ENCODE data around the gene HLX.

The HLX gene

DNA sequence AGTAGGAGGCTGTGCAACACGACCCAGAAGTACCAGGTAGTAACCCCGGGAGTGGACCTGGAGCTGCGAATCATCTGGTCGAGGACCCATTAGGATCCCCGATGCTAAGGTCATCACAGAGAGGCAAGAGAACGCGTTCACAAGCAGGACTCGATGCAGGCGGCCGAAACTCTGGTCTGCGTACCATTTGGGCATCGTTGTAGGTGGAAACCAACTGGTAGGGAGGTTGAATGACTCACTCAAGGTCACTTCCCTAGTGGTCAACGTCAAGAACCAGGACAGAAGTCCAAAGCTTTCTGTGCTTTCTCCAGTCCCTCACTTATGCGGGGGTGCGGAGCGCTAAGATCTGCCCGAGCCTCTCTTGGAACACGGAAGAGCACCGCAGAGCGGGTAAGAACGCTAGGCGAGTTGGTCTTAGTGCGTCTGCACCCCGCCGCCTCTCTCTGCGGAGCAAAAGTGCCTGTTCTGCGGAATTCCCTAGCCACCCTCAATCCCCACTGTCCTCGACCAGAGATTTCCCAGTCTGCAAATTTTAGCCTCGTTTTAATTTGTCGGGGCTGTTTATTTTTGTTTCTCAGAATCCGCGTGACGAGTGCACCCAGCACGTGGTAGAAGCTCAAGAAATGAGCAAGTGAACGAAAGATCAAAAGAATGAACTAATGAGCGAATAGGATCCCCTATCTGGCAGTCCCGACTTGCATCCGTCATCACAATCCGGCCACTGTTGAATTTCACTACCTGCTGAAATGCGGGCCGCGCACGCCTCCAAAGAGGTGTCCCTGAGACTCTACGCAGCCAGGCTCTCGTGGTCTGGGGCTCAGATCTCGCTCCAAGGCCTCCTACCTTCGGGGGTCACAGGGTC is 12.2 kb downstream of the HLX start:
- peaks cover 30 to 96% of the 10 kb centered on the region in 2 experiments for H3K27me3 ChIP-seq (ENCODE audit: control insufficient read depth in 1 of 2, insufficient read depth in 1 of 2, low read length in 2 of 2)
- peaks cover 3 to 6% of the 10 kb centered on the region in 2 experiments for H3K36me3 ChIP-seq (ENCODE audit: control insufficient read depth in 1 of 2, insufficient read depth in 2 of 2, low read depth in 1 of 2, low read length in 2 of 2)
- no peak overlapping the region for H2BK5ac ChIP-seq (ENCODE audit: low read depth, low read length, poor library complexity, severe bottlenecking)
- H3K14ac ChIP-seq (ENCODE audit: low read length in 2 of 2), result no peak overlapping the region
- no peak overlapping the region for H2BK120ac ChIP-seq (ENCODE audit: low read depth, low read length)
- peaks cover 17% of the 10 kb centered on the region for H3K4me1 ChIP-seq (ENCODE audit: control insufficient read depth, insufficient read depth, low read depth, low read length)
- H2BK12ac ChIP-seq (ENCODE audit: low read length in 2 of 2), result no peak overlapping the region
- no peak overlapping the region for H2AK5ac ChIP-seq (ENCODE audit: low read length, severe bottlenecking)
- H4K8ac ChIP-seq (ENCODE audit: low read length), result no peak overlapping the region
- H3K9ac ChIP-seq (ENCODE audit: low read length), result no peak overlapping the region
- peak overlapping the region in 1 of 2 experiments; percentile 46 for H3K4me3 ChIP-seq (ENCODE audit: insufficient read depth in 1 of 2, low read depth in 1 of 2, low read length in 2 of 2)
- peaks cover 7% of the 10 kb centered on the region for H3K79me1 ChIP-seq (replicated peaks; ENCODE audit: low read length, poor library complexity, severe bottlenecking)
- no peak overlapping the region for H3K27ac ChIP-seq (ENCODE audit: low read length, poor library complexity, severe bottlenecking)
- no peak for DNase-seq
- no peak overlapping the region for H4K91ac ChIP-seq (ENCODE audit: low read length)
- H3K18ac ChIP-seq (ENCODE audit: low read depth in 1 of 2, low read length in 2 of 2), result no peak overlapping the region
- 71% methylated on average over 47 of the region's 47 CpGs for WGBS
- no peak overlapping the region for H2AFZ ChIP-seq (ENCODE audit: low read depth, low read length)
- H3K4me2 ChIP-seq (ENCODE audit: low read length, poor library complexity, severe bottlenecking), result no peak overlapping the region
- no peak overlapping the region for H3K23ac ChIP-seq (ENCODE audit: low read length in 2 of 2)
- H3K9me3 ChIP-seq (ENCODE audit: control insufficient read depth, low read length), result peaks cover 10% of the 10 kb centered on the region
- H3K4ac ChIP-seq (ENCODE audit: low read depth in 1 of 2, low read length in 2 of 2), result no peak overlapping the region
- no peak overlapping the region for H2BK15ac ChIP-seq (ENCODE audit: low read depth, poor library complexity, severe bottlenecking)

DNA sequence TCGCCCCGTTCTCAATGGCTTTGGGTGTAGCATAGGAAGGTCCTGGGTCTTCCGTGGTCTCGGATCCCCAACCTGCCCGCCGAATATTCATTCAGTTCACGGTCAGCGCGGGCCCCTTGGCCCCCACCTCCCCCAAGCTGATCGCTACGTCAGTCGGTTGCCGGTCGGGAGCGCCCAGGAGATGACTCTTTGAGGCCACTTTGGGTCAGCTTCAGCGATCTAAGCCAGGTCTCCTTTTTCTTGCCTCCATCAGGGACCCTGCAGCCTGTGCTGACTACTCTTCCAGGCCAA is 12.8 kb downstream of the HLX start:
- Histone ChIP-seq H3K4me3 (ENCODE audit: insufficient read depth in 1 of 2, low read depth in 1 of 2, low read length in 2 of 2) (no peak overlapping the region), H2BK12ac (ENCODE audit: low read length in 2 of 2) (no peak overlapping the region), H3K23ac (ENCODE audit: low read length in 2 of 2) (no peak overlapping the region), H2BK120ac (ENCODE audit: low read depth, low read length) (no peak overlapping the region), H2AK5ac (ENCODE audit: low read length, severe bottlenecking) (no peak overlapping the region), H2BK5ac (ENCODE audit: low read depth, low read length, poor library complexity, severe bottlenecking) (no peak overlapping the region), H3K14ac (ENCODE audit: low read length in 2 of 2) (no peak overlapping the region), H3K4me2 (ENCODE audit: low read length, poor library complexity, severe bottlenecking) (no peak overlapping the region), H2BK15ac (ENCODE audit: low read depth, poor library complexity, severe bottlenecking) (no peak overlapping the region), H3K4me1 (ENCODE audit: control insufficient read depth, insufficient read depth, low read depth, low read length) (peaks cover 13% of the 10 kb centered on the region), H4K91ac (ENCODE audit: low read length) (no peak overlapping the region), H3K18ac (ENCODE audit: low read depth in 1 of 2, low read length in 2 of 2) (no peak overlapping the region), H3K36me3 (ENCODE audit: control insufficient read depth in 1 of 2, insufficient read depth in 2 of 2, low read depth in 1 of 2, low read length in 2 of 2) (no peaks in the 10 kb centered on the region), H3K4ac (ENCODE audit: low read depth in 1 of 2, low read length in 2 of 2) (no peak overlapping the region), H3K9ac (ENCODE audit: low read length) (no peak overlapping the region), H3K27me3 (ENCODE audit: control insufficient read depth in 1 of 2, insufficient read depth in 1 of 2, low read length in 2 of 2) (peaks cover 30 to 90% of the 10 kb centered on the region in 2 experiments), H3K27ac (ENCODE audit: low read length, poor library complexity, severe bottlenecking) (no peak overlapping the region), H3K9me3 (ENCODE audit: control insufficient read depth, low read length) (peaks cover 10% of the 10 kb centered on the region), H2AFZ (ENCODE audit: low read depth, low read length) (no peak overlapping the region), H3K79me1 (replicated peaks; ENCODE audit: low read length, poor library complexity, severe bottlenecking) (peaks cover 2% of the 10 kb centered on the region), H4K8ac (ENCODE audit: low read length) (no peak overlapping the region)
- WGBS, result 71% methylated on average over 16 of the region's 16 CpGs
- no peak for DNase-seq

DNA sequence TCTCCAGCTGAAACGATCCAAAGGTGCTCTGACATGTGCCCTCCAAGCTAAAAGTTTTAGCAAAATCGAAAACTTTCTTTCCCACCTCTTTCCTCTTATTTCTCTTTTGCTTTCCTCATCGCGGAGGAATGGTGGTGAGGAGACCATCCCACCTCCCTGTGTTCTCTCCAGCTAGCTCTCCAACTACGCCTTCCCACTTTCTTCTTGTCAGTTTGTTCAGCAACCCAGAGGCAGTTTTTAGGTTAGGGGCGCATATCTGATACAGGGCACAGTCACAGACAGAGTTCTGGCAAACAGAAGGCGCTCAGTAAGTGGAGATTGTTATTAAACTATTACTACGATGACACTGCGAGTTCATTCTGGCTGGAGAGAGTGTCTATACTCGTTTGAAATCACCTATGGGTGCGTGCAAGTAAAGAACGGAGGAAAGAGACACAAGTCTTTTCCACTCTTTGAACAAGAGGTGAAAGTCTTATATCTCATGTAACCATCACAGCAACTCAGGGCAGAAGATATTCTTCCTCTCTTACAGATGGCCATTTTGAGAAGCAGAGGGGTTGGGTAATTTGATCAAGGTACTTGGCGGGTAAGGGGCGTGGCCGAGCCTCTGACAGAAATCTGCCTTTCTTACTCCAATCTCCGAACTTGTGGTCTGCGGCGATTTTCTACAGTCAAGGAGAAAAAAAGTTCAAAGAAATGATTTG is 13.9 kb downstream of the HLX start:
- no peak overlapping the region for H2AFZ ChIP-seq (ENCODE audit: low read depth, low read length)
- H3K27me3 ChIP-seq (ENCODE audit: control insufficient read depth in 1 of 2, insufficient read depth in 1 of 2, low read length in 2 of 2), result peaks cover 30 to 80% of the 10 kb centered on the region in 2 experiments
- no peak for DNase-seq
- peaks cover 10% of the 10 kb centered on the region for H3K9me3 ChIP-seq (ENCODE audit: control insufficient read depth, low read length)
- H2BK120ac ChIP-seq (ENCODE audit: low read depth, low read length), result no peak overlapping the region
- no peak overlapping the region for H4K8ac ChIP-seq (ENCODE audit: low read length)
- H3K4me1 ChIP-seq (ENCODE audit: control insufficient read depth, insufficient read depth, low read depth, low read length), result peaks cover 4% of the 10 kb centered on the region
- H4K91ac ChIP-seq (ENCODE audit: low read length), result no peak overlapping the region
- H2BK12ac ChIP-seq (ENCODE audit: low read length in 2 of 2), result peak overlapping the region in 1 of 2 experiments; percentile 49
- no peak overlapping the region for H2AK5ac ChIP-seq (ENCODE audit: low read length, severe bottlenecking)
- no peak overlapping the region for H3K14ac ChIP-seq (ENCODE audit: low read length in 2 of 2)
- no peak overlapping the region for H3K23ac ChIP-seq (ENCODE audit: low read length in 2 of 2)
- H3K27ac ChIP-seq (ENCODE audit: low read length, poor library complexity, severe bottlenecking), result no peak overlapping the region
- no peak overlapping the region for H3K4me2 ChIP-seq (ENCODE audit: low read length, poor library complexity, severe bottlenecking)
- no peak overlapping the region for H3K18ac ChIP-seq (ENCODE audit: low read depth in 1 of 2, low read length in 2 of 2)
- WGBS, result 69% methylated on average over 15 of the region's 18 CpGs
- no peak overlapping the region for H3K9ac ChIP-seq (ENCODE audit: low read length)
- no peak overlapping the region for H2BK5ac ChIP-seq (ENCODE audit: low read depth, low read length, poor library complexity, severe bottlenecking)
- H2BK15ac ChIP-seq (ENCODE audit: low read depth, poor library complexity, severe bottlenecking), result no peak overlapping the region
- H3K4me3 ChIP-seq (ENCODE audit: insufficient read depth in 1 of 2, low read depth in 1 of 2, low read length in 2 of 2), result peak overlapping the region in 1 of 2 experiments; percentile 77
- no peaks in the 10 kb centered on the region for H3K36me3 ChIP-seq (ENCODE audit: control insufficient read depth in 1 of 2, insufficient read depth in 2 of 2, low read depth in 1 of 2, low read length in 2 of 2)
- H3K4ac ChIP-seq (ENCODE audit: low read depth in 1 of 2, low read length in 2 of 2), result no peak overlapping the region
- no peaks in the 10 kb centered on the region for H3K79me1 ChIP-seq (replicated peaks; ENCODE audit: low read length, poor library complexity, severe bottlenecking)

DNA sequence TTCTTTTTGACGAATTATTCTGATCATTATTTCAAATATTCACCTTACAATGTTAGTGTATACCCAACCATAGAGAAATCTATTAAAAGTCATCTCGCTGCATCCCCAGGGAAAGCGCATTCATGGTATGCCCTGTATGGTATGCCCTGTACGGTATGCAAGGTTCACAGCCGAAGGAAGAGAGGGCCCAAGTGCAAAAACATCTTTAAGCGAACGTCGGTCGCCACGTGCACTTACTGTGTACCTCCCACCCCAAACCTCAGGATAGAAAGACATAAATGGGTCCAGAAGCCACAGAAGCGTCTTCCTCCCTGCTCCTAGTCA is 14.4 kb downstream of the HLX start:
- Histone ChIP-seq H3K14ac (ENCODE audit: low read length in 2 of 2) (no peak overlapping the region), H3K4me3 (ENCODE audit: insufficient read depth in 1 of 2, low read depth in 1 of 2, low read length in 2 of 2) (peak overlapping the region in 1 of 2 experiments; percentile 77)

More for the DNA sequence above, 14.4 kb downstream of the HLX start:
- Histone ChIP-seq H3K23ac (ENCODE audit: low read length in 2 of 2) (peak overlapping the region in 1 of 2 experiments; percentile 3), H3K27me3 (ENCODE audit: control insufficient read depth in 1 of 2, insufficient read depth in 1 of 2, low read length in 2 of 2) (peaks cover 30 to 75% of the 10 kb centered on the region in 2 experiments), H2AK5ac (ENCODE audit: low read length, severe bottlenecking) (no peak overlapping the region), H4K8ac (ENCODE audit: low read length) (peak overlapping the region; percentile 98), H3K4me1 (ENCODE audit: control insufficient read depth, insufficient read depth, low read depth, low read length) (peaks cover 2% of the 10 kb centered on the region), H3K27ac (ENCODE audit: low read length, poor library complexity, severe bottlenecking) (no peak overlapping the region), H3K79me1 (replicated peaks; ENCODE audit: low read length, poor library complexity, severe bottlenecking) (no peaks in the 10 kb centered on the region), H2BK12ac (ENCODE audit: low read length in 2 of 2) (peak overlapping the region; percentile 69 to 97), H2BK15ac (ENCODE audit: low read depth, poor library complexity, severe bottlenecking) (peak overlapping the region; percentile 93), H3K18ac (ENCODE audit: low read depth in 1 of 2, low read length in 2 of 2) (peak overlapping the region; percentile 79 to 92), H3K9ac (ENCODE audit: low read length) (peak overlapping the region; percentile 49), H3K4me2 (ENCODE audit: low read length, poor library complexity, severe bottlenecking) (no peak overlapping the region), H2AFZ (ENCODE audit: low read depth, low read length) (peak overlapping the region; percentile 68), H3K4ac (ENCODE audit: low read depth in 1 of 2, low read length in 2 of 2) (peak overlapping the region in 1 of 2 experiments; percentile 13), H3K36me3 (ENCODE audit: control insufficient read depth in 1 of 2, insufficient read depth in 2 of 2, low read depth in 1 of 2, low read length in 2 of 2) (no peaks in the 10 kb centered on the region), H2BK5ac (ENCODE audit: low read depth, low read length, poor library complexity, severe bottlenecking) (no peak overlapping the region), H2BK120ac (ENCODE audit: low read depth, low read length) (peak overlapping the region; percentile 78), H3K9me3 (ENCODE audit: control insufficient read depth, low read length) (peaks cover 10% of the 10 kb centered on the region), H4K91ac (ENCODE audit: low read length) (peak overlapping the region; percentile 91)
- 24% methylated on average over 11 of the region's 11 CpGs for whole genome bisulfite sequencing
- DNase-seq, result no peak
